GM18861 (cell line): ENCODE results near the gene CRY2.

Experiments
- ATAC-seq: cut with Tn5 transposase; IDR thresholded peaks from one replicate; pipeline ENCODE4 v1.9.1; 2021; ENCODE audit not compliant: unreplicated experiment

The CRY2 gene

GRCh38 chr11:45877221-45877620 lies 29.9 kb downstream of the CRY2 start:
- ATAC-seq, result no peak

GRCh38 chr11:45877845-45878244 lies 30.6 kb downstream of the CRY2 start:
- no peak for ATAC-seq

DNA sequence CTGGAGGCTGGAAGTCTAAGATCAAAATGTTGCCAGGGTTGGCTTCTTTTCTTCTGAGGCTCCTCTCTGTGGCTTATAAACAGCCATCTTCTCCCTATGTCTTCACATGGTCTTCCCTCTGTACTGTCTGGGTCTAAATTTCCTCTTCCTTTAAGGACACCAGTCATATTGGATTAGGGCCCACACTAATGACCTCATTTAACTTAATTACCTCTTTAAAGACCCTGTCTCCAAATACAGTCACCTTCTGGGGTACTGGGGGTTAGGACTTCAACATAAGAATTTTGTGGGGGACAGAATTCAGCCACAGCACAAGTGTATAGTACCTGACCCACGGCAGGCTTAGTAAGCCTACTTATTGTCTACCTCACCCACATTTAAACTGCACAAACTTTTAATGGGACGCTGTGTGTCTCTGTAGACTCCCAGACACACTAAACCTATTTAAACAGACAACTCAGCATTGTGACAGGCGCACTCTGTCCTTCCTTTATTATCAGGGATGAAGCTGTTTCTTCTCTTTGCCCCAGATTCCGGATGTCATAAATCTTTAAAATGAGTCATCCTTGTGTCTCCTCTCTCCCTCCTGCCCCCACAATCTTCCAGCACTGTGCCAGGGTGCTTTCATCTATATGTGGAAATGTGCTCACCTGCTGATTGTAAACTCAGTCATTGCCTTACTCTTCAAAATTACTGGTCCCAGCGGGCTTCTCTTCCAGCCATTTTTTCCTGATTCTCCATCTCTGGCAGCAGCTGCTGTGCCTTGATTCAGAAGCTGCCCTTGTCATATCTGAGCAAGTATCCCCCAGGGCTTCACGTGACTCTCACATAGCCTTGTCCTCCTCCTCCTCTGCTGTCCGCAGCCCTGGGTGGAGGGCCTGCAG lies 32.8 kb downstream of the CRY2 start:
- no peak for ATAC-seq

DNA sequence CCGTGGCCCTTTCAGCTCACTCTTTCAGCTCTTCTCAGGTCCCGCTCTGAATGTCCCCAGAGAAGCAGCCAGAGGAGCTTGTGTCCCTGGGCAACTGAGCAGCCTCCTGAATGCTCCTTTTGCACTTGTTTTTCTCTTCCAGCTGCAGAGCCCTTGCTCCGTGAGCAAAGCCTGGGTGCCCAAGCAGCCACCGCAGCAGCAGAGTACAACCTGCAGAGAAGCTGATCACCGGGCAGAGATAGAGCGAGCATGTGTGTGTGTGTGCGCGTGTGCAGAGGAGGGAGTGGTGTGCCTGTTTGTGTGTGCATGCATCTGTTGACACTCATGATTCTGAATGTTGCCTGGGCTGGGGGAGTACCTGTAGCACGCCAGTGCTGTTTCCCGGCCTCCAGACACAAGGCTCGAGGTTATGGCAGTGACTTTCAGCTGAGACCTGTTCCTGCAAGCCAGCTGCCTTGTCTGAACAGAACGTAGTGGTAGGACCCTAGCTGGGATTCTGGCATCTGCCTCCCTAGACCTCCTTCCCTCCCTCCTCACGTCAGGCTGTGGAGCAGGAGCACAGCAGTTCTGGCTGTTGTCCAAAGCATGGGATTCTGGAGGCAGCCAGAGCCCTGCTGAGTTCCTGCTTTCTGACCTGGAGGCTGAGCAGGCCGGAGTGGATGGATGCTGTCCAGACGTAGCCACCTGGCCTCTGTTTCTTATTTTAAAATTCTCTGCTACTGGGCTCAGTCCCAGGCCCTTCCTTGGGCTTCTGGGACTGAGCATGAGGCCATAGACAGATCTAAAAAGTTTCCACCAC lies 33.7 kb downstream of the CRY2 start:
- no peak for ATAC-seq

DNA sequence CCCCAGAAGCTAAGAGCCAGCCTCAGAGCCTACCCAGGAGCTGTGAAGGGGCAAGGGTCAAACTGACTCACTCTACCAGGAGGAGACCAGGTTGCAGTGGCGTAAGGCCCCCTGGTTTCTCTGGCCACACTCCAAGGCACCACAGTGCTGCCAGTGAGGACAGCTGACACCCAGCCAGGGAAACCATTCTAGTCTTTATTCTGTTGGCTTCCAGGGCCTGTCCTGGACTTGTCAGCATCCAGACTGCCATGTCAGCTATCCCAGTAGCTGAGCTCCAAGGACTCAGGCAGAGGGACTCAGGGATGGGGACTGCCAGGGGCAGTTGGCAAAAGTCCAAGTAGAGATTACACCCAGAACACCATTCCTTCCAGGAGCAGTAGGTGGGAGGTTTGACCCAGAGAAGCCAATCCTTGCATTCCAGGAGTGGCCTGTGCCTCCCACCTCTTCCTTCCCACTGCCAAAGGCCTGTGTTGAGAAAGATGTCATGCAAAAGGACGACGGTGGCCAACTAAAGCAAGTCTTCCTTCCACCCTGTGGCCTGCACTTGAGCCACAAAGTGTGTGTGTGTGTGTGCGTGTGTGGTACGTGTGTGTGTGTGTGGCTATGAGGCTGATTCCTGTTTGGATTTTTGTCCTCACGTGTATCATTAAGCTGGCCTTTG lies 34.6 kb downstream of the CRY2 start:
- ATAC-seq, result no peak

DNA sequence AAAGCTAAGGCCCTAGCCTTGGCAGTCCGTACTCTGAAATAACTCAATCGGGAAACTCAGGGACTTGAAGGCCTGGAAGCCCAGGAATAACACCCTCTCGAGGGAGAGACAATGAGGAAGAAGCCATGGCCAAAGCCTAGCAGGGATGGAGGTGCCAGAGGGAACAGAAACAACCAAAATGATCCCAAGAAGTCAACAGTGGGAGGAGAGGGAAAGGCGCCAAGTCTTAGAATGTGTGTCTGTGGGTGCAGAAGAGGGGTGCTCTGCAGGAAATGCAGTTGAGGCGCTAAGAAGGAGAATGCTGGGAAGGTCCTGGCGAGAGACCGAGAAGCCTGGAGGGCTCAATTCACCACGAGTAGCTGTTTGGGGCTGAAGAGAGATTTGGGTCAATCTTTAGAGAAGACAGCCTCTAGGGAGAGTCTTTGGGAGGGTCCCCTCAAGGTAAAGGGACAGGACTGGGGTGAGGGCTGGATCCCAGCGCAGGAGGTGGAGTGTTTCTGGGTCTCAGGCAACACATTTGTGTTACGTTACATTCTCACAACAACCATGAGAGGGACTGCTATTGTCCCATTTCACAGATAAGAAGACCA lies 37.4 kb downstream of the CRY2 start:
- no peak for ATAC-seq

- no peak for ATAC-seq
Measured at GRCh38 chr11:45885274-45885920, 38.1 kb downstream of the CRY2 start, which contains the start of gene MAPK8IP1. Gene MAPK8IP1, plus strand, starts transcription at chr11:45885651. Its CDS starts 170 bp downstream, at chr11:45885821.

- ATAC-seq, result no peak
Measured at GRCh38 chr11:45885921-45886721, 38.8 kb downstream of the CRY2 start.

- no peak for ATAC-seq
Measured at GRCh38 chr11:45886816-45887520, 39.7 kb downstream of the CRY2 start.

GRCh38 chr11:45887587-45887986 lies 40.3 kb downstream of the CRY2 start:
- no peak for ATAC-seq

GRCh38 chr11:45889555-45889954 lies 42.3 kb downstream of the CRY2 start:
- ATAC-seq, result no peak

DNA sequence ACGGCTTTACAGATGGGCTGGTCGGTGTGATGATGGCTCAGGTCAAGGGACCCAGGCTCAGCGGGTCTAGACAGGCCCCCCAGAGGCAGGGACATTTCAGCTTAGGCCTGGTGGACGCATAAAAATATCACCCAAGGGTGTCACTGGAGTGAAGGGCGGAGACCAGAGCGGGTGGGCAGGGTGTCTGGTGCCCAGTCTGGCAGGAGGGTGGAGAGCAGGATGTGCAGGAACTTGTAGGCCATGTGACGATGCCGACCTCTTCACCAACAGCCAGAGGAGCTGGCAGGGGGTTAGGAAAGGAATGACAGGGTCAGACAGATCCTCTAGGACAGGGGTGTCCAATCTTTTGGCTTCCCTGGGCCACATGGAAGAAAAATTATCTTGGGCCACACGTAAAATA lies 42.7 kb downstream of the CRY2 start:
- ATAC-seq, result no peak

- ATAC-seq, result no peak
Measured at GRCh38 chr11:45890886-45891550, 43.7 kb downstream of the CRY2 start.

GRCh38 chr11:45892856-45893255 lies 45.6 kb downstream of the CRY2 start:
- no peak for ATAC-seq

DNA sequence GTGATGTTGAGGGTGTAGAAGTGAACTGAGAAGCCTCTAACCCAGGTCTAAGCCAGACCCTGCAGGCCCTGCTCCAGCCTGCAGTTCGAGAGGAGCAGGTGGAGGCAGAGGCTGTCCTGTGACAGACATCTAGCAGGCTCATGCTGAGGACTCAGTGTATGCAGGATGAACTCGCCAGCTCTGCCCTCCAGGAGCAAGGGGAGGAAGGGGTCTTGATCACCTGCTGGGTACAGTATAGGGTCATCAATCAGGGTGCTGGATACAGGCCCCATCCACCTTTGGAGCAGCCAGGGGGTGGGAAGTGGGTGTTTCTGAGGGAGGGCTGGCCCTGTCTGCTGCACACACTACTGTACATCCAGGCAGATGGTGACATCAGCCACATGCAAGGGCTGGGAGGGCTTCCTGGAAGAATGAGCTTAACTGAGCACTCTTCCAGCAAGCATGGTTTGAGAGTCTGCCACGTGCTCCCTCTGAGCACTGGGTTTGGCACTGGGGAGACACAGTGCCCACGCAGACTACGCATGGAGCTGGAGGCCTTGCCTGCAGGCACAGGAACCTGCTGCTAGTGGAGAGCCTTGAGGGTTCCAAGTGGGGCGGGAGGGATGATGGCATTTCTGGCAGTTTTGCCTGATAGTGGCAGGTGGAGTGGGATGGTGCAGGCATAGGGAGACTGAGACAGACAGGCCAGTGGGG lies 47.4 kb downstream of the CRY2 start:
- no peak for ATAC-seq

DNA sequence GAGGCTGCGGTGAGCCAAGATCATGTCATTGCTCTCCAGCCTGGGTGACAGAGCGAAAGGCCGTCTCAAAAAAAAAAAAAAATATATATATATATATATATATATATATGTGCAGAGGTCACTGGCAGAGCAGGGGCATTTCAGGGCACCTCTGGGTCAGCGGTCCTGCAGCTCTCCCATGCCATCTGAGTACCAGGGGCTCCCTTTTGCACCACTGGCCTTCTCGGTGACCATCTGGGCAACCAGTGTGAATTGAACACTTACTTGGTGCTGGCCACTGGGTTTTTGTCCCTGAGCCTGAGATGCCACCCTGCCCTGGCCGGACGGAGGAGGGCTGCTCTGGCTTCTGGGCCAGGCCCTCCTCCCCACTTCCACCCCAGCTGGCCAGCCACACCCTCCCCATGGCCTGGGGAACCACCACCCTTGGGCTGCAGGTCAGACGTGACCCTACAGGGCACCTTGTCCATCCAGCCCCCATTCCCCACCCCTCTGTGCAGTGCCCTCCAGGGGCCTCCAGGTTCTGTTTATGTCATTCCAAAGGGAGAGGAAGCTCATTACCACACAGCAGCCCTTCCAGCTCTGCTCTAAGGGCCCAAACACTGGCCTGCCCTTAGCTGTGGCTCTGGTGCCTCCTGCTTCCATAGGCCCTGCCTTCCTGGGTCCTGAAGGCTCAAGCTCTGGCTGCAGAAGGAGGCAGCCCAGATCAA lies 48.4 kb downstream of the CRY2 start:
- no peak for ATAC-seq

GRCh38 chr11:45896422-45896984 lies 49.2 kb downstream of the CRY2 start:
- ATAC-seq, result no peak
